T-helper 2 cell (primary cell): Measurements from ENCODE around the gene STON2.

ENCODE experiments used
- DNase-seq, 5 experiments: peaks; one replicate each; pipeline versions ENCODE4 v3.0.0 to v3.0.0-alpha.2; 2012 to 2022

STON2 gene

DNA sequence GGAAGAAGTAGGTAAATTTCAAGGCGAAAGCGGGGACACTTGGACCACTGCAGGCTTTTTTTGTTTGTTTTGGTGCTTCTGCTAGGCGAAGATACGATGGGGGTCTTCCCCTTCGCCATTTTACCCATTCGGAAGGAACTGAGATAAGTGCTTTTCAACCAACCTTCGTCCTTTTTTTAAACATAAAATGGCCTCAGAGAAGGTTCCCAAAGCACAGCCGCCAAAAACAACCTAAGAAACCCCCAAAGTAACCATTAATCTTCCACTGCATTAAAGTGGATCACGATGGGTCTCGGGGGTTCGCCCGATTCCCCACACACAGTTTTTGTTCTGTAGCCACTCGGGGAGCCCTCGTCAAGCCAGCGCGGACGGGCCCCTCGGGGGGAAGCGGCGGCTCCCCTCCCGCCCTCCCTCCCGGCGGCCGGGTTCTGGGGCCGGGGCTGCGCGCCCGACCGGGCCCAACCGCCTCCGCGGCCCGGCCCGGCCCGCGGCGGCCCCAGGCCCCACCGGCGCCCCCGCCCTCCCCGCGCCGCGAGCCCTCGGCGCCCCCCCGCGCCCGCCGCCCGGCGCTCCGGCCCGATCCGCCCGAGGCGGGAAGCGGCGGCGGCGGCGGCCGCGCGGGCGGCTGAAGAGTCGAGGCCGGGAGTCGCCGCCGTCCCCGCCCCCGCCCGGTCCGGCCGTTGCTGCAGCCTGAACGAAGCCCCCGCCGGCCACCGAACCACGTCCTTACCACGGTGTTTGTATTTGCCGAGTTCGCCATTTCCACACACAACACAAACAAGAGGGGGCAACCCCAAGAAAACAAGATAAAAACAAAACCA lies 180.2 kb downstream of the STON2 start:
- peak in 4 of 5 experiments; percentile 24 to 74 (median 44) for DNase-seq

DNA sequence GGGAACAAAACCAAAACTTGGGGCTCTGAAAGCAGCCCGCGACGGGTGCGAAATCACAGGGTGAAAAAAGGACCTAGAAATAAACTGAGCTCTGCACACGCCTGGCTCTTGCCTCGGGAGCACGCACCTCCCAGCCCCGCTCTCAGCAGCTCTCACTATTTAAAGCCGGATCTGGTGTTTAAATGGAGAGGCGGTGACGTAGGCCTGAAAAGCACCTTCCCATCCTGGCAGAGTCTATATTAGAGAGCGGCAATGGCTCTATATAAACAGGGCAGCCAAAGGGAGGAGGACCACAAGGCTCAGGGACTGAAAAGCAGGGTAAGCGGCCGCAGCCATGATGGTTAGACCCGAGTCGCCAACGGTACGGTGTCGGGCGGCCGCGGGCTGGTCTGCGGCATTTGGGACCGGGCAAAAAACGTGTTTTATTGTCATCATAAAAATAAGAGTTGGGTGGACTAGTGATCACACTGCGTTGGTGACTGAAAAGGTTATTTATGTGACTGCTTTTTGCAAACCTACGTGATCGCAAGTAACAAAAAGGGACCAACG lies 180.8 kb downstream of the STON2 start:
- DNase-seq = peak; percentile 69 to 98 (median 82)

DNA sequence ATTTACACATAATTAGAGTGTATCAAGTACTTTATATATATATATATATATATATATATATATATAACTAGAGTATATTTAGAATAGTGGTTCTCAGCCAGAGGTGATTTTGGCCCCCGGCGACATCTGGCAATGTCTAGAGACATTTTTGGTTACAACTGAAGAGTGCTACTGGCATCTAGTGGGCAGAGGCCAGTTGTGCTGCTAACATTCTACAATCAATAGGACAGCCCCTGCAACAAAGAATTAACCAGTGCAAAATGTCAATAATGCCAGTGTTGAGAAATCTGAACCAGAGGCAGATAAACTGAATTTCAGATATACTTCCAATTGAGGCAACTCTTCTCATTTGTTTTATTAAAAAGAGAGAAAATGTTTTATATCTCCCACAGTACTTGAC lies 188.3 kb downstream of the STON2 start:
- peak in 1 of 5 experiments; percentile 62 for DNase-seq
